Skeletal muscle satellite cell (primary cell): ENCODE results near the gene RTP5.
A peak's percentile ranks its signal among the peaks of the same experiment; 100 is the strongest.

Experiments
- H3K27me3 ChIP-seq: 2 replicates; pipeline ENCODE4 v1.7.0; 2013; ENCODE audit warnings: low read length; ENCODE audit not compliant: control insufficient read depth, insufficient read depth
- H3K36me3 ChIP-seq: 2 replicates; pipeline ENCODE4 v1.7.0; 2013; ENCODE audit warnings: mild to moderate bottlenecking, control low read depth, low read length; ENCODE audit not compliant: insufficient read depth
- H3K4me1 ChIP-seq: 2 replicates; pipeline ENCODE4 v1.7.0; 2013; ENCODE audit warnings: low read length; ENCODE audit not compliant: control insufficient read depth, insufficient read depth
- H3K4me2 ChIP-seq: 2 replicates; pipeline ENCODE4 v1.7.0; 2013; ENCODE audit warnings: mild to moderate bottlenecking, low read length
- H3K4me3 ChIP-seq: 2 replicates; pipeline ENCODE4 v1.7.0; 2013; ENCODE audit warnings: low read length
- H3K9ac ChIP-seq: 2 replicates; pipeline ENCODE4 v1.7.0; 2013; ENCODE audit warnings: mild to moderate bottlenecking, low read depth, low read length, moderate library complexity
- H3K9me3 ChIP-seq: replicated peaks from 2 replicates; pipeline ENCODE4 v1.7.0; 2013; ENCODE audit warnings: mild to moderate bottlenecking, control low read depth, low read length

RTP5 gene

DNA sequence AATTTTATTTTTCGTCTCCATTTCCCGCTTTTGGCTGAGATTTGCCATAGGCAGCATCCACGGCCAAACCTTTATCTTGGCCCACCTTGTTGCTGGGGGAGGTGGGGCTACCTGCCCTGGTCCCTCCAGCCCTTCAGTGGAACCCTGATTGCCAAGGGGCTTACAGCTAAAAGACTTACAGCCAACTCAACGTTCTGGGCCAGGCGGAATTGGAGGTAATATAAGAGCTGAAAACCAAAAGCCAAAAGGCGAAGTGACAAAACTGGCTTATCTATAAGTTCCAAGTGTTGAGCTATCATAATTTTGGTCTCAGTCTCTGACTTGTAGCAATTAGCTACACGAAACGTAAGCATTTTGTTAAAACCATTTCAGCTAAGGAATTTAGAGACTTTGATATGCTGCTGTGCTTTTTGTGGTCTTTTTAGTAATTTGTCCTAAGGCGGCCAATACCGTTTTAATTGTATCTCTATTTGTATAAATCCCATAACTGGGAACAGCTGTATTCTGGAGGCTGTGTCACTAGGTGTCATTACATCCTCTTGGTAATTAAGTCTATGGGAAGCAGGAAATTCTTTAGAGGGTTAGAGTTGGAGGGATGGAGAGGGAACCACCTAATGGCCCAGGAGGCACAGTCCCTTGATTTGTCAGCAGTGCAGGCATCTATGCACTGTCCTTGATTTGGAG is 34.9 kb upstream of the RTP5 start:
- Histone ChIP-seq H3K27me3 (peaks cover 55% of the 10 kb centered on the region), H3K36me3 (no peaks in the 10 kb centered on the region), H3K4me1 (peaks cover 4% of the 10 kb centered on the region), H3K4me2 (no peak overlapping the region), H3K4me3 (no peak overlapping the region), H3K9ac (no peak overlapping the region), H3K9me3 (no peaks in the 10 kb centered on the region)

DNA sequence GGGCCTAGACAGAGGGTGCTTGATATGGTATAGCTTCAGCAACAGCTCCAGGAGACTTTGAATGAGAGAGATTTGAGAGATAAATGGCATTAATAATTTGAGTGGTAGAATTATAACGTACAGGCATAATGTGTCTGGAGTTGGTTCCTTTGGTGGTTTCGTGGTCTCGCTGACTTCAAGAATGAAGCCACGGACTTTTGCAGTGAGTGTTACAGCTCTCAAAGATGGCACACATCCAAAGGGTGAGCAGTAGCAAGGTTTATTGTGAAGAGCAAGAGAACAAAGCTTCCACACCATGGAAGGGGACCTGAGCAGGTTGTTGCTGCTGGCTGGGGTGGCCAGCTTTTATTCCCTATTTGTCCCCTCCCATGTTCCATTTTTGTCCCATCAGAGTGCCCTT is 33.9 kb upstream of the RTP5 start:
- H3K9me3 ChIP-seq, result no peaks in the 10 kb centered on the region

GRCh38 chr2:241836292-241836691 is 33.2 kb upstream of the RTP5 start:
- H3K4me3 ChIP-seq, result no peak overlapping the region
- H3K27me3 ChIP-seq, result peaks cover 44% of the 10 kb centered on the region
- no peaks in the 10 kb centered on the region for H3K9me3 ChIP-seq
- H3K36me3 ChIP-seq, result no peaks in the 10 kb centered on the region
- no peak overlapping the region for H3K9ac ChIP-seq
- no peak overlapping the region for H3K4me2 ChIP-seq
- peaks cover 4% of the 10 kb centered on the region for H3K4me1 ChIP-seq

More for the DNA sequence above, 33.9 kb upstream of the RTP5 start:
- Histone ChIP-seq H3K27me3 (peaks cover 51% of the 10 kb centered on the region), H3K4me3 (no peak overlapping the region), H3K36me3 (no peaks in the 10 kb centered on the region), H3K9ac (no peak overlapping the region), H3K4me2 (no peak overlapping the region), H3K4me1 (peaks cover 4% of the 10 kb centered on the region)

DNA sequence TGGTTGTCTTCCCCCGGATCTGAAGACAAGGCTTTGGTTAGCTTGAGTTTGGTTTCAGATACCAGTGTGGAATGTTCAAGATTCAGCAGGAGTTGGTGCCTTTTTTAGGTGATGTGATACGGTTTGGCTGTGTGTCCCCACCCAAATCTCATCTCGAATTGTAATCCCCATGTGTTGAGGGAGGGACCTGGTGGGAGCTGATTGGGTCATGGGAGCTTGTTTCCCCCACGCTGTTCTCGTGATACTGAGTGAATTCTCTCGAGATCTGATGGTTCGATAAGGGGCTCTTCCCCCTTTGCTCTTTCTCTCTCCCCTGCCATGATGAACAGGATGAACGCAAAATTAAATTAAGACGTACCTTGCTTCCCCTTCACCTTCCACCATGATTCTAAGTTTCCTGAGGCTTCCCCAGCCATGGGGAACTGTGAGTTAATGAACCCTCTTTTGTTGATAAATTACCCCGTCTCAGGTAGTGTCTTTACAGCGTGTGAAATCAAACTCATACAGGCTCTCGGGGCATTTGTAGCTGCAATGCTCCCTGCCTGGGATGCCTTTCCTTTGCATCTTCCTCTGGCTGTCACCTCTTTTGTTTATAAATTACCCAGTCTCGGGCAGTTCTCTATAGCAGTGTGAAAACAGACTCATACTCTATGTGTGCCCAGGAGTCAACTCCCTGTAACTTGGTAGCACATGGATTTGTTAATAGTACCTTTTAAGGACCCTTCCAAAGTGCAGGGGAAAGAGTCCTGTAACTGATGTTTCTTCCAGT is 32.1 kb upstream of the RTP5 start:
- no peaks in the 10 kb centered on the region for H3K9me3 ChIP-seq
- no peak overlapping the region for H3K9ac ChIP-seq
- H3K36me3 ChIP-seq, result no peaks in the 10 kb centered on the region

GRCh38 chr2:241841181-241842066 is 28.1 kb upstream of the RTP5 start:
- Histone ChIP-seq H3K4me3 (no peak overlapping the region), H3K9ac (no peak overlapping the region), H3K4me1 (peaks cover 8% of the 10 kb centered on the region), H3K27me3 (peaks cover 33% of the 10 kb centered on the region), H3K4me2 (no peak overlapping the region), H3K9me3 (no peaks in the 10 kb centered on the region), H3K36me3 (no peaks in the 10 kb centered on the region)

More for the DNA sequence above, 32.1 kb upstream of the RTP5 start:
- Histone ChIP-seq H3K4me2 (no peak overlapping the region), H3K4me1 (peaks cover 4% of the 10 kb centered on the region), H3K4me3 (no peak overlapping the region), H3K27me3 (peaks cover 41% of the 10 kb centered on the region)

- Histone ChIP-seq H3K9ac (no peak overlapping the region), H3K4me1 (peaks cover 8% of the 10 kb centered on the region), H3K9me3 (no peaks in the 10 kb centered on the region), H3K4me3 (no peak overlapping the region), H3K4me2 (no peak overlapping the region), H3K36me3 (no peaks in the 10 kb centered on the region), H3K27me3 (peaks cover 27% of the 10 kb centered on the region)
These were observed 27.5 kb upstream of the RTP5 start for GRCh38 chr2:241842067-241842415.

DNA sequence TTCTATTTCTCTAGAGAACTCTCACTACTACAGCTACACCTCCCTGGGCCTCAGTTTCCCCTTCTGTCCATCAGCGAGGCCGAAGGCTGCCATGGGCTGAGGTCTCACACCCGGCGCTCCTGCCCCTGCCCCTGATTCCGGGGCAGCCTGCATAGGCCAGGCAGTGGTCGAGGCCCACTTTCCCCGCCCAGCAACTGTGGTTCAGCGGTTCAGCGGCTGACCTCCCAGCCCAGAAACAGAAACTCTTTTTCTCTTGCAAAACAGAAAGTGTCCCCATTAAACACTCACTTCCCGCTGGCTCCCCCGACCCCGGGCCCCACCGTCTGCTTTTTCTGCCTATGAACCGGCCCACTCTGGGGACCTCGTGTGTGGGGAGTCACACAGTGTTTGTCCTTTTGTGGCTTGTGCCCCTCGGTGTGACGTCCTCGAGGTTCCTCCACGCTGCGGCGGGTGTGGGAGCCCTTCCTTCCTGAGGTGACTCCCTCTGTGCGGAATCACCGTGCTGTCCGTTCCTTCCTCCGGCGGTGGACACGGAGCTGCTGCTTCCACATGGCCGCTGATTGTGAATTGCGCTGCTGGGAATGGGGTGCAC is 26.8 kb upstream of the RTP5 start:
- peaks cover 20% of the 10 kb centered on the region for H3K27me3 ChIP-seq
- no peak overlapping the region for H3K9ac ChIP-seq
- H3K36me3 ChIP-seq, result no peaks in the 10 kb centered on the region
- no peak overlapping the region for H3K4me3 ChIP-seq
- peaks cover 8% of the 10 kb centered on the region for H3K4me1 ChIP-seq
- H3K9me3 ChIP-seq, result no peaks in the 10 kb centered on the region
- no peak overlapping the region for H3K4me2 ChIP-seq

DNA sequence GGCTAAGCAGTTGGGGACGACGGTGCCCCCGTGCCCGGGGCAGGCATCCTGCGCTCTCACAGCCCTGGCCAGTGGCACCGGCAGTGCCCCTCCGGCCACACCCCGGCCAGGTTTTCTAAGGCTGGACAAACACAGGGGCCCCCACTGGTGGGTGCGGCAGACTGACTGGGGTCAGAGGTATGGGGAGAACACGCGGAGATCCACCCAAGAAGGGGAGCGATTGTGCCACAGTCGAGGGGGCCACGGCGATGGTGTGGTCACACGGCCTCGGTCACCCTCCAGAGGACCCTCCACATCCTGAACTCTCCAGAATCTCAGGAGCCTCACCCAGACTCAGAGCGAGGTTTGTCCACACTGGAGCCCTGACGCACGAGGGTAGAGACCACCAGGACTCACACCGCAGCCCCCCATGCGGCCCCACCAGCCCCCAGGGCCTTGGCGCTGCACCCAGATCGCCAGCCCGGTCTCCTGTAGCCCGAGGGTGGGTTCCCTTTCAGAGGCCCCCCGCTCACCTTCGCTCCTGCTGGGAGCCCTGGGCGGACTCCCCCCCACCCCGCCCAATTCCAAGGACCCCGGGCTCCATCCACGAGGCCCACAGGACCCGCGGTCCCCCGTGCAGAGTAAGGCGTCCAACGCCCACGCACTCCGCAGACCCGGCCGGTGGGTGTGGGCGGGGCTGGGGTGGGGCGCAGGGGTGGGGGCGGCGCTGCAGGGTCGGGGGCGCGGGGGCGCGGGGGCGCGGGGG is 26.0 kb upstream of the RTP5 start:
- H3K36me3 ChIP-seq, result no peaks in the 10 kb centered on the region
- H3K9me3 ChIP-seq, result no peaks in the 10 kb centered on the region
- no peak overlapping the region for H3K4me2 ChIP-seq
- H3K9ac ChIP-seq, result no peak overlapping the region
- H3K4me3 ChIP-seq, result no peak overlapping the region
- peaks cover 8% of the 10 kb centered on the region for H3K4me1 ChIP-seq
- peaks cover 12% of the 10 kb centered on the region for H3K27me3 ChIP-seq

- Histone ChIP-seq H3K4me3 (peak overlapping the region; percentile 63), H3K36me3 (no peaks in the 10 kb centered on the region), H3K4me2 (peak overlapping the region; percentile 83), H3K27me3 (peaks cover 9% of the 10 kb centered on the region), H3K9me3 (no peaks in the 10 kb centered on the region), H3K4me1 (peaks cover 8% of the 10 kb centered on the region), H3K9ac (peak overlapping the region; percentile 73)
These were observed 25.3 kb upstream of the RTP5 start for GRCh38 chr2:241844066-241844728.

- Histone ChIP-seq H3K36me3 (no peaks in the 10 kb centered on the region), H3K4me3 (no peak overlapping the region), H3K4me2 (peak overlapping the region; percentile 83), H3K9ac (peak overlapping the region; percentile 73), H3K4me1 (peaks cover 8% of the 10 kb centered on the region), H3K9me3 (no peaks in the 10 kb centered on the region), H3K27me3 (peaks cover 6% of the 10 kb centered on the region)
These were observed 24.5 kb upstream of the RTP5 start for GRCh38 chr2:241844831-241845578.
